H1 (cell line): ENCODE data around the gene TBC1D17.

Experiments used
- CHD1 ChIP-seq: IDR thresholded peaks from 2 replicates; pipeline ENCODE4 v1.6.1; 2012; ENCODE audit warnings: low read depth, low read length, improper control_type of control experiment
- CHD2 ChIP-seq: IDR thresholded peaks from 2 replicates; pipeline ENCODE4 v1.6.1; 2012; ENCODE audit warnings: low read length, improper control_type of control experiment
- EZH2 ChIP-seq: fragments of 200-600 bp; sonication (generic); IDR thresholded peaks from 2 replicates; pipeline ENCODE4 v1.7.1; 2012; ENCODE audit warnings: low read depth, mild to moderate bottlenecking, moderate library complexity, low read length, inconsistent platforms; ENCODE audit not compliant: severe bottlenecking
- POLR2A ChIP-seq, 2 experiments: IDR thresholded peaks; 1 replicate in 1 of 2; 2 replicates in 1 of 2; pipeline ENCODE4 v1.6.1; 2011; ENCODE audit warnings: low read depth in 2 of 2, low read length in 2 of 2, mild to moderate bottlenecking in 2 of 2; ENCODE audit errors: control extremely low read depth in 1 of 2
- TEAD4 ChIP-seq: IDR thresholded peaks from 2 replicates; pipeline ENCODE4 v1.6.1; 2012; ENCODE audit warnings: low read depth, low read length, inconsistent platforms, mixed read lengths
- TF ChIP-seq, protein P1 (sequence below), 3 experiments: IDR thresholded peaks; 1 replicate in 2 of 3; 2 replicates in 1 of 3; pipeline versions ENCODE4 v1.5.1 to v1.6.1; 2011; ENCODE audit warnings: low read length in 3 of 3, mild to moderate bottlenecking in 3 of 3, inconsistent platforms in 2 of 3, low read depth in 1 of 3, moderate library complexity in 1 of 3; ENCODE audit not compliant: insufficient read depth in 1 of 3; ENCODE audit errors: control extremely low read depth in 1 of 3

DNA sequence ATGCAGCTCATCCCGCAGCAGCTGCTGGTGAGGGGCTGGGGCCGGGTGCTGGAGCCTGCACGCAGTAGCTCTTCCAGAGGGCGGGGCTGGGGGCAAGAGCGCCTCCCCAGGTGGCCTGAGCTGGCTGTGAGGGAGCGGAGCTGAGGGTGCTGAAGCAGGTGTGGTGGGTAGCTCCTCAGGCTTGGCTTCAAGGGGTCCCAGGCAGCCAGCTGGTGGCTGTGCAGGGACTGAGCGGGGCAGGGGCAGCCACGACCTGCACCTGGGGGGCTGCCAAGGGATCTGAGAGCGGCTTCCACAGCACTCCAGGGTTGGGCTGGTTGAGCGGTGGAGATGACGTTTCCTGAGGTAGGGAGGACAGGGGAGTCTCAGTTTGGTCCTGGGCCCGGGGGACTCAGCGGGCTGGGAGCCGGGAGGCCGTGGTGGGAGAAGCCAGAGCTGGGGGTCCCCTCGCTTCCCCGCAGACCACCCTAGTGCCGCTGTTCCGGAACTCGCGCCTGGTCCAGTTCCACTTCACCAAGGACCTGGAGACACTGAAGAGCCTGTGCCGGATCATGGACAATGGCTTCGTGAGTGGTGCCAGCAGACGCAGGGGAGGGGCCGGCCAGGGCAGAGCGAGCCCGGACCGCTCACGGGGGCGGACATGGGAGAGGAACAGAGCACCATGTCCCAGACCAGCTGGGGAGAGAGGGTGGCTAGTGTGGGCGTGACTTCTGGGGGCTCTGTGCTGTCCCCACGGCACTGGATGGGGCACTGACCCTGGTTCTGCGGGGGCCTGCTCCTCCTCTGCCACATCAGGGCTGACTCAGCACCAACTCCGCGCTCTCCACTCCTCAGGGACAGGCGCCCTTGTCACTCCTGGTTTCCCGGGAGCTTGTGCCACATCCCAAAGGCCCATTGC lies 19.2 kb upstream of the TBC1D17 start:
- TF ChIP-seq CHD2 (no peak), EZH2 (no peak), CHD1 (no peak), TEAD4 (no peak), POLR2A (IDR thresholded peaks at IDR 0.05; ENCODE audit: control extremely low read depth in 1 of 2, low read depth in 2 of 2, low read length in 2 of 2) (peak in 1 of 2 experiments; percentile 67; a peak in 2 of 3 replicates)
- TF ChIP-seq, protein P1, sequence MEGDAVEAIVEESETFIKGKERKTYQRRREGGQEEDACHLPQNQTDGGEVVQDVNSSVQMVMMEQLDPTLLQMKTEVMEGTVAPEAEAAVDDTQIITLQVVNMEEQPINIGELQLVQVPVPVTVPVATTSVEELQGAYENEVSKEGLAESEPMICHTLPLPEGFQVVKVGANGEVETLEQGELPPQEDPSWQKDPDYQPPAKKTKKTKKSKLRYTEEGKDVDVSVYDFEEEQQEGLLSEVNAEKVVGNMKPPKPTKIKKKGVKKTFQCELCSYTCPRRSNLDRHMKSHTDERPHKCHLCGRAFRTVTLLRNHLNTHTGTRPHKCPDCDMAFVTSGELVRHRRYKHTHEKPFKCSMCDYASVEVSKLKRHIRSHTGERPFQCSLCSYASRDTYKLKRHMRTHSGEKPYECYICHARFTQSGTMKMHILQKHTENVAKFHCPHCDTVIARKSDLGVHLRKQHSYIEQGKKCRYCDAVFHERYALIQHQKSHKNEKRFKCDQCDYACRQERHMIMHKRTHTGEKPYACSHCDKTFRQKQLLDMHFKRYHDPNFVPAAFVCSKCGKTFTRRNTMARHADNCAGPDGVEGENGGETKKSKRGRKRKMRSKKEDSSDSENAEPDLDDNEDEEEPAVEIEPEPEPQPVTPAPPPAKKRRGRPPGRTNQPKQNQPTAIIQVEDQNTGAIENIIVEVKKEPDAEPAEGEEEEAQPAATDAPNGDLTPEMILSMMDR (IDR thresholded peaks at IDR 0.05; ENCODE audit: control extremely low read depth in 1 of 3, insufficient read depth in 1 of 3, low read depth in 1 of 3, low read length in 3 of 3) = no peak
